ENCODE data around the gene NLGN2. TPM values are rescaled to one million over a fixed set of nuclear protein-coding genes. Genes with fewer than 3 reads are reported as not detected.

Gene NLGN2
- total and polyA plus RNA-seq, 2 experiments from 2014 or later = 14.4 to 38.7 TPM

- H3K27ac ChIP-seq (ENCODE audit: low read depth) = no peak overlapping the region
- no peaks in the 10 kb centered on the region for H3K36me3 ChIP-seq (ENCODE audit: insufficient read depth)
- ATAC-seq (no peak), DNase-seq (ENCODE audit: low spot score) (no peak)
- H3K4me2 ChIP-seq = no peak overlapping the region
- no peaks in the 10 kb centered on the region for H3K27me3 ChIP-seq (ENCODE audit: insufficient read depth)
- H3K9me3 Mint-ChIP-seq = no peaks in the 10 kb centered on the region
- H3K36me3 Mint-ChIP-seq (ENCODE audit: low read depth) = peaks cover 7% of the 10 kb centered on the region
- H3K4me3 ChIP-seq = no peak overlapping the region
- H3F3A ChIP-seq (replicated peaks; ENCODE audit: low read depth) = no peaks in the 10 kb centered on the region
- H3K9me2 ChIP-seq (ENCODE audit: insufficient read depth) = no peaks in the 10 kb centered on the region
- TF ChIP-seq ZNF462 (CRISPR knock-in tag; IDR thresholded peaks at IDR 0.05) = no peak
- TF ChIP-seq EZH2 (IDR thresholded peaks at IDR 0.05; ENCODE audit: low read depth, unreplicated experiment) = no peak
- no peak for TF ChIP-seq ZNF114 (CRISPR knock-in tag; IDR thresholded peaks at IDR 0.05)
- no peak for TF ChIP-seq ETS1 (IDR thresholded peaks at IDR 0.05)
- TF ChIP-seq CTCF (conservative IDR thresholded peaks at IDR 0.05; ENCODE audit: low read depth in 2 of 2) = no peak
- no peak for TF ChIP-seq STAT1 (IDR thresholded peaks at IDR 0.05; ENCODE audit: unreplicated experiment)
- TF ChIP-seq REST (IDR thresholded peaks at IDR 0.05; ENCODE audit: unreplicated experiment) = no peak
- TF ChIP-seq CREB1 (CRISPR knock-in tag; IDR thresholded peaks at IDR 0.05; ENCODE audit: low read depth) = no peak
- no peak for TF ChIP-seq EZH2phosphoT487 (IDR thresholded peaks at IDR 0.05; ENCODE audit: unreplicated experiment)
- no peak for TF ChIP-seq POLR2AphosphoS5 (IDR thresholded peaks at IDR 0.05; ENCODE audit: low read depth)
- TF ChIP-seq JUNB (IDR thresholded peaks at IDR 0.05; ENCODE audit: unreplicated experiment) = no peak
- TF ChIP-seq ZNF331 (CRISPR knock-in tag; IDR thresholded peaks at IDR 0.05; ENCODE audit: low read depth) = no peak
- TF ChIP-seq NANOG (IDR thresholded peaks at IDR 0.05; ENCODE audit: borderline replicate concordance) = no peak
- peaks cover 4% of the 10 kb centered on the region; the same call in 1 of the 2 replicates for H3K4me1 ChIP-seq (ENCODE audit: insufficient read depth)
- no peaks in the 10 kb centered on the region for H4K20me1 ChIP-seq (replicated peaks; ENCODE audit: insufficient read depth)
- 0 out of 2 replicates have a peak, but pooled peaks cover 11% of the 10 kb centered on the region for H3K79me2 ChIP-seq (replicated peaks; ENCODE audit: insufficient read depth)
- peaks cover 8% of the 10 kb centered on the region; the same call in 2 of the 3 replicates for H3K4me1 Mint-ChIP-seq
- no peak overlapping the region for H2AFZ ChIP-seq
- H3K27me3 Mint-ChIP-seq (ENCODE audit: insufficient read depth, low read depth, poor library complexity) = peaks cover 10% of the 10 kb centered on the region
- H3K27ac Mint-ChIP-seq = no peak overlapping the region
- H3K4me3 Mint-ChIP-seq = no peak overlapping the region
Measured at GRCh38 chr17:7467498-7467897, 59.9 kb downstream of the NLGN2 start.

Measured in GM23338 (cell line).